Thymus (tissue), 11 donors: ENCODE data around the gene COPG1. TPM values are rescaled to one million over a fixed set of nuclear protein-coding genes. Genes with fewer than 3 reads are reported as not detected.
A peak's percentile ranks its signal among the peaks of the same experiment; 100 is the strongest.
"Not testable (repeated sequence)": the region's sequence is repeated elsewhere in the genome, so short reads cannot be mapped to it uniquely, and the experiment has no call there.

ENCODE experiments used
- DNase-seq, 9 donors: peaks; one replicate each; pipeline ENCODE4 v3.0.0-alpha.2; 2013; ENCODE audit warnings: low spot score in 9 of 9, low read depth in 6 of 9, missing footprints in 1 of 9
- H3K27ac ChIP-seq, 2 donors: one replicate each; pipeline ENCODE4 v1.5.1; 2013; ENCODE audit warnings: control low read depth in 1 of 2, low read depth in 1 of 2, low read length in 1 of 2, mild to moderate bottlenecking in 1 of 2, moderate library complexity in 1 of 2
- H3K27me3 ChIP-seq, 2 donors: one replicate each; pipeline ENCODE4 v1.5.1; 2013; ENCODE audit warnings: low read length in 1 of 2; ENCODE audit not compliant: control insufficient read depth in 2 of 2, insufficient read depth in 1 of 2
- H3K36me3 ChIP-seq, 2 donors: one replicate each; pipeline ENCODE4 v1.5.1; 2013; ENCODE audit warnings: low read length in 1 of 2, mild to moderate bottlenecking in 1 of 2, moderate library complexity in 1 of 2; ENCODE audit not compliant: control insufficient read depth in 2 of 2, insufficient read depth in 2 of 2
- H3K4me1 ChIP-seq, 2 donors: one replicate each; pipeline ENCODE4 v1.5.1; 2013; ENCODE audit warnings: low read length in 2 of 2; ENCODE audit not compliant: control insufficient read depth in 2 of 2, insufficient read depth in 2 of 2
- H3K4me3 ChIP-seq, 2 donors: one replicate each; pipeline ENCODE4 v1.5.1; 2013; ENCODE audit warnings: low read length in 2 of 2, control low read depth in 1 of 2, mild to moderate bottlenecking in 1 of 2
- H3K9me3 ChIP-seq, 2 donors: one replicate each; pipeline ENCODE4 v1.5.1; 2013; ENCODE audit warnings: low read length in 1 of 2, mild to moderate bottlenecking in 1 of 2; ENCODE audit not compliant: control insufficient read depth in 2 of 2, insufficient read depth in 1 of 2
- WGBS: extraction: QIAGEN DNeasy Blood & Tissue Kit; methylation state at CpG from one replicate; pipeline ENCODE4 v1.1.7; 2013; 5-methylcytosine and 5-hydroxymethylcytosine counted together
- polyA plus RNA-seq: library from polyadenylated mRNA; stranded (reverse); fragments of 200-250 nt; gene quantifications from one replicate; pipeline ENCODE4 v1.2.3, GENCODE V29; 2013
- total RNA-seq: library from RNA; stranded (reverse); fragments of 120-200 nt; gene quantifications from one replicate; pipeline ENCODE4 v1.2.4, GENCODE V29; 2013
- donor health status: healthy.

The COPG1 gene
- total and polyA plus RNA-seq, 2 donors = 70.8 to 74.7 TPM

DNA sequence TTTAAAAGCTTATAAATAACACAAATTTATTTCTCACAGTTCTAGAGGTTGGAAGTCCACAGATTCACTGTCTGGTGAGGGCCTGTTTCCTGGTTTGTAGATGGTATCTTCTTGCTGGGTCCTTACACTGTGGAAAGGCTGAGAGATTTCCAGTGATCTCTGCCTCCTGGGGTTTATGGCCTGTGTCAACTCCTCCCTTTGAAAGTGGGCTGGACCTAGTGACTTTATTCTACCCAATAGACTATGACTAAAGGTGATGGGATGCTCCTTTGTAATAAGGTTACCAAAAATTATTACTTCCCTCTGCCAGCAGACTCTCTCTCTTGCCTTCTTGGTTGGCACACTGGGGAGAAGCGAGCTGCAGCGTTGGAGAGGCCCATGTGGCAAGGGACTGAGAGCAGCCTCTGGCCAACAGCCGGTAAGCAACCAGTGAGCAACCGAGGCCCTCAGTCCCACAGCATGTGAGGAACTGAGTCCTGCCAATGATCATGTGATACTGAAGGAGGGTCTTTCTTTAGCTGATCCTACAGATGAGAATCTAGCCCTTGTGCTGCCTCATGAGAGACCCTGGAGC, 14.0 kb upstream of the COPG1 start:
- Histone ChIP-seq H3K4me1 (peaks cover 0 to 5% of the 10 kb centered on the region in 2 donors), H3K36me3 (no peaks in the 10 kb centered on the region), H3K27me3 (no peaks in the 10 kb centered on the region), H3K4me3 (no peak overlapping the region), H3K27ac (no peak overlapping the region), H3K9me3 (peaks cover 0 to 3% of the 10 kb centered on the region in 2 donors)
- 99% methylated on average over 4 of the region's 4 CpGs for WGBS
- no peak for DNase-seq

DNA sequence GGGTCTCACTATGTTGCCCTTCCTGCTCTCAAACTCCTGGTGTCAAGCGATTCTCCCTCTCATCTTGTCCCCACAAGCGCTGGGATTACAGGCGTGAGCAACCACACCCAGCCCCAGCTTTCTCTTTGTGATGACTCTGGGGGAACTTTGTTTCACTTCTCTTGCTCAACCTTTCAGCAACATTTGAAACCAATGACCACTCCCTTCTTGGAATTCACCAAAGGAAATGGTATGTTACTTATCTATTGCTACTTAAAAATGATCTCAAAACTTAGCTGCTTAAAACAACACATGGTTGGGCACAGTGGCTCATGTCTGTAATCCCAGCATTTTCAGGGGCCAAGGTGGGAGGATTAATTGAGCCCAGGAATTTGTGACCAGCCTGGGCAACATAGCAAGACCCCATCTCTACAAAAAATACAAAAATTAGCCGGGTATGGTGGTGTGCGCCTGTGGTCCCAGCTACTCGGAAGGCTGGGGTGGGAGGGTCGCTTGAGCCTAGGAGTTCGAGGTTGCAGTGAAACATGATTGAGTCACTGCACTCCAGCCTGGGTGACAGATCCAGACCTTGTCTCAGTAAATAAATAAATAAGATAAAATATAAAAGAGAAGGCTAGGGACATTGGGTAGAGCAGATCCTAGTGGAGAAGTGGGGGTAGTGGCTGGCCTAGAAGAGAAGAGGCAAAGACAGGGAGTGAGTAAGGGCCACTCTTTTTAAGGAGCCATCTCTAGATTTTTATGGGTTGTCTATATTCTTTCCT, 10.3 kb upstream of the COPG1 start:
- Histone ChIP-seq H3K27ac (peak overlapping the region; percentile 15 to 18), H3K27me3 (no peaks in the 10 kb centered on the region), H3K4me3 (no peak overlapping the region), H3K9me3 (peaks cover 0 to 3% of the 10 kb centered on the region in 2 donors), H3K36me3 (no peaks in the 10 kb centered on the region), H3K4me1 (peaks cover 0 to 2% of the 10 kb centered on the region in 2 donors)
- DNase-seq = no peak
- 95% methylated on average over 8 of the region's 8 CpGs for WGBS

DNA sequence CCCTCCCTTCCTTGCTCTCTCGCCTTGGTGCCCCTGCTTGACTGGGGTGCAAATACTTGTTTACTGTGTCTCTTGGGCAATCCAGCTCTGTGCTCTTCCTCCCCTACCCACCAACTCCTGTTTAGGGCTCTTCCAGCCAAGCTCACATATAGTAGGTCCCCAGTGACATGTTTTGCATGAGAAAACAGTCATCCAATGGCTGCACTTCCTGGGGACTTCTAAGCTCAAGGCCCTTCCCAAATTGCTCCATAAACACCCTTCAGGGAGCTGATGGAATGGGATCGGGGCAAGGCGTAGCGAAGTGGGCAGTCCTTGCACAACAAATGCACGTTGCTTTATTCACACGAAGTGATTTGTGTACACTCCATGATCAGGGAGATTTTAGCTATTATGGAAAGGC, 9.4 kb upstream of the COPG1 start:
- Histone ChIP-seq H3K27ac (no peak overlapping the region), H3K4me1 (no peaks in the 10 kb centered on the region), H3K36me3 (no peaks in the 10 kb centered on the region), H3K9me3 (no peaks in the 10 kb centered on the region), H3K4me3 (no peak overlapping the region), H3K27me3 (no peaks in the 10 kb centered on the region)
- WGBS = 91% methylated on average over 6 of the region's 6 CpGs
- DNase-seq = no peak

DNA sequence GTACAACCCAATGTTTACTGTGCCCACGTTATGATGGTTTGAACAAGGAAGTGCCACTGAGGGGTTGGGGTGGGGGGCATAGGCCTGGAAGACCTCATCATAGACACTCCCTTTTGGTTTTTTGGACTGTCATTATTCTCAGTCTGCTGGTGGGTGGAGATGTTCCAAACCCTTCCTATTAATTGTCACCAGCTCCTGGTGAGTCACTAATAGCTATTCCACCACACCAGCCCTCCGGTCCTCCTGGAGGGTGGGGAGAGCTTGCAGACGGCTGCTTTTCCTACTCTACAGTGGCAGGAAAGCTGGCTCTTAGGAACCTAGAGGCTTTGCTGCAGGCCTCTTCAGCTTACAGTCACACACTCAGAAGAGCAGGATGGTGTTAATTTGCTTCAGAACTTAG, 9.0 kb upstream of the COPG1 start:
- H3K27ac ChIP-seq = no peak overlapping the region
- H3K27me3 ChIP-seq = no peaks in the 10 kb centered on the region
- no peaks in the 10 kb centered on the region for H3K36me3 ChIP-seq
- H3K4me1 ChIP-seq = no peaks in the 10 kb centered on the region
- no peak for DNase-seq
- no peaks in the 10 kb centered on the region for H3K9me3 ChIP-seq
- H3K4me3 ChIP-seq = no peak overlapping the region
- WGBS = 85% methylated on average over 3 of the region's 3 CpGs

DNA sequence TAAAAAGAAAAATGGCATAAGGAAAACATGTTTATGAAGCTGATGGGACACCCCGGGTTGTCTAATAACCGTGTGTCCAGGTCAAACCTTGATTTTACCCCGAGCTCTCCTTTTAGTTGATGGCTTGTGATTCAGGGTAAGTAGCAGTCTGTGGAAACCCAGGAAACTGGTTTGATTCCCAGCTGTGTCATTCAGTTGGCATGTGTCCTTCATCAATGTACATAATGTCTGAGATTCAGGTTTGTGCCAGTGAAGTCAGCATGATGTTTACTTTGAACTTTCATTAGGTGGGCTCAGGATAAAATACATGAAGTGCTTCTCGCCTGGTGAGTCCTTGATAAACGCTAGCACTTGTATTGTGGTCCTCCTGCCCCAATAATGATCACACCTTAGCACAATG, 4.3 kb upstream of the COPG1 start:
- H3K4me3 ChIP-seq = no peak overlapping the region
- peaks cover 5 to 16% of the 10 kb centered on the region in 2 donors for H3K4me1 ChIP-seq
- no peak for DNase-seq

DNA sequence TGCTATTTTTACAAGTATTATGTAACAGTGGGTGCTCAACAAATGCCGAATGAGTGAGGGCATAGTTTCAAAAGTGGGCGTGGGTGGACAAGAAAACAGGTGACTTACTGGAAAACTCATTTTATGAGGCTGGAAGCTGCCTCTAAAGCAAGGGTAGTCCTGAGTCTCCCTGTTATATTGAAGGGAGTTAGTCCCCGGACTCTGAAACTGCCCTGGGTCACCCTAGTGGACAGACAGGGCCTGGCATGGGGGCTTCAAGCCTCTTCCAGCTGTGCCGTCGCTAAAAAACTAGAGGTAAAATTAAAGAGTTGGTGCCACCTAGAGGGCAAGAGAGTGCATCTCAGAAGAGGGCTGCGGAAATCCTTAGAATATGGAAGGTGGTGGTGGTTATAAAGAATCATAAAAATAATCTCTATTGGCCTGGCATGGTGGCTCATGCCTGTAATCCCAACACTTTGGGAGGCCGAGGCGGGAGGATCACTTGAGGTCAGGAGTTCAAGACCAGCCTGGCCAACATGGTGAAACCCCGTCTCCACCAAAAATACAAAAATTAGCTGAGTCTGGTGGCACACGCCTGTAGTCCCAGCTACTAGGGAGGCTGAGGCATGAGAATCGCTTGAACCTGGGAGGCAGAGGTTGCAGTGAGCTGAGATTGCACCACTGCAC, 3.6 kb upstream of the COPG1 start:
- Histone ChIP-seq H3K27ac (peak overlapping the region in 1 of 2 donors; percentile 31), H3K4me1 (peaks cover 10 to 21% of the 10 kb centered on the region in 2 donors)
- H3K27me3 ChIP-seq, H3K36me3 ChIP-seq, H3K9me3 ChIP-seq, H3K4me3 ChIP-seq: not testable (repeated sequence)
- peak; percentile 50 to 86 (median 70) for DNase-seq
- 35% methylated on average over 11 of the region's 11 CpGs for WGBS

More for the DNA sequence above, 4.3 kb upstream of the COPG1 start:
- Histone ChIP-seq H3K27me3 (no peaks in the 10 kb centered on the region), H3K27ac (no peak overlapping the region), H3K36me3 (no peaks in the 10 kb centered on the region), H3K9me3 (peaks cover 0 to 5% of the 10 kb centered on the region in 2 donors)
- 95% methylated on average over 5 of the region's 5 CpGs for WGBS

DNA sequence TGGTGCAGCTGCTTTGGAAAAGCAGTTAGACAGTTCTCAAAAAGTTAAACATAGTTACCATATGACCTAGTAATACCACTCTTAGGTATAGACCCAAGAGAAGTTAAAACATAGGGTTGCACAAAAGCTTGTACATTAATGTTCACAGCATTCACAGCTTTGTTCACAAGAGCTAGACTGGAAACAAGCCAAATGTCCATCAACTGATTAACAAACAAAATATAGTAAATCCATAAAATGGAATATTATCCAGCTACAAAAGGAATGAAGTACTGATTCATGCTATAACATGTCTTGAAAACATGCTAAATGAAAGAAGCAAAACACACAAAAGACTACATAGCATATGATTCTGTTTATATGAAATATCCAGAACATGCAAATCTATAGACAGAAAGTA, 2.8 kb upstream of the COPG1 start:
- Histone ChIP-seq H3K4me1 (peaks cover 10 to 21% of the 10 kb centered on the region in 2 donors), H3K4me3 (no peak overlapping the region), H3K27me3 (no peaks in the 10 kb centered on the region), H3K27ac (no peak overlapping the region), H3K9me3 (peaks cover 0 to 5% of the 10 kb centered on the region in 2 donors), H3K36me3 (no peaks in the 10 kb centered on the region)
- DNase-seq = no peak

DNA sequence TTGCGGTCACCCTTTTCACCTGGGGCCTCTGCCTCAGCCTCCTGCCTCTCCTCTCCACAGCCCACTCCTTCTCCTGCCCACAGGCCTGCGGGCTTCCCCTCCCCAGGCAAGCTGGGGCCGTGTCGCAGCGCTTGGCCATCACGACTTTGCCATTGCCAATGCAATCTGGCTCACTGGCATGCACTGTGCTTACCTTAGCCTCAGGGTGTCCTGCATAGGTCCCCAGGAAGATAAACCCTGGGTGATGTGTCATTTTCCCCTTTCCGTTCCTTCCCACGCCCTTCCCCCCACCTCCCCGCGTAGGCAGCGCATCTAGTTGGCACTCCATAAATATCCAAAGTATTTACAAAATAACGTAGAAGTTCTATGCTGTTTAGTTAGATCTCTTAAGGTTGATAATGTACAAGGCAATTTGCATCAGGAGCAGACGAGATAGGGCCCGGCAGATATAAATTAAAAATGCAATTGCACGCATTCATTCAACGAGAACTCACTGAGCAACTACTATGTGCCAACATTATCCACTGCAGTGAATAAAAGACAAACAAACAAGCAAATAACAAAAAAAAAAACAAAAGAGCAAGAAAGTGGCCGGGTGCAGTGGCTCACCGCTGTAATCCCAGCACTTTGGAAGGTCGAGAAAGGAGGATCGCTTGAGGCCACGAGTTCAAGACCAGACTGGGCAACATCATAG, 973 bp upstream of the COPG1 start:
- DNase-seq = no peak
- Histone ChIP-seq H3K36me3 (peaks cover 14 to 16% of the 10 kb centered on the region in 2 donors), H3K27ac (no peak overlapping the region), H3K4me3 (peak overlapping the region; percentile 57 to 99), H3K4me1 (peaks cover 10 to 21% of the 10 kb centered on the region in 2 donors), H3K9me3 (peaks cover 0 to 5% of the 10 kb centered on the region in 2 donors), H3K27me3 (no peaks in the 10 kb centered on the region)
- 82% methylated on average over 21 of the region's 21 CpGs for WGBS

DNA sequence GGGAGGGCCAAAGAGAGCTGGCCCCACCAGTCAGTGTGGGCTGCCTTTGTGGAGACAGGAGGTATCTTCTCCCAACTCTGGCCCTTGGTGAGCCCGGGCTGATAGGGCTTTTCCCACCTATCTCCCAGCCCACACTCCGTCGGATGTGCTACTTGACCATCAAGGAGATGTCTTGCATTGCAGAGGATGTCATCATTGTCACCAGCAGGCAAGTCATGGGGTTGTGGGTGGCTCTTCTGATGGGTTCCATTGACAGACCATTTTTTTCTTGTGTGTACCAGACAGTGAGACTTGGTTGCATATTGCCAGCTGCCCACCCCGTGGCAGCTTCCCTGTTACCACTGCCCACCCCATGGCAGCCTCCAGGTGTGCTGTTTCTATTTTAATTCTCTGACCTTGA, 3.3 kb downstream of the COPG1 start:
- Histone ChIP-seq H3K27me3 (no peaks in the 10 kb centered on the region), H3K27ac (no peak overlapping the region), H3K36me3 (peaks cover 54% of the 10 kb centered on the region in 2 donors), H3K4me1 (peaks cover 10 to 19% of the 10 kb centered on the region in 2 donors), H3K4me3 (no peak overlapping the region), H3K9me3 (peaks cover 0 to 5% of the 10 kb centered on the region in 2 donors)
- DNase-seq = no peak
- 97% methylated on average over 4 of the region's 4 CpGs for WGBS
